Measurements from ENCODE around the gene EPHA3.

GRCh38 chr3:89440386-89440785, 333.0 kb downstream of the EPHA3 start:
- no peak for TF ChIP-seq ZNF561 (CRISPR knock-in tag; conservative IDR thresholded peaks at IDR 0.05)
- TF ChIP-seq, protein P1, sequence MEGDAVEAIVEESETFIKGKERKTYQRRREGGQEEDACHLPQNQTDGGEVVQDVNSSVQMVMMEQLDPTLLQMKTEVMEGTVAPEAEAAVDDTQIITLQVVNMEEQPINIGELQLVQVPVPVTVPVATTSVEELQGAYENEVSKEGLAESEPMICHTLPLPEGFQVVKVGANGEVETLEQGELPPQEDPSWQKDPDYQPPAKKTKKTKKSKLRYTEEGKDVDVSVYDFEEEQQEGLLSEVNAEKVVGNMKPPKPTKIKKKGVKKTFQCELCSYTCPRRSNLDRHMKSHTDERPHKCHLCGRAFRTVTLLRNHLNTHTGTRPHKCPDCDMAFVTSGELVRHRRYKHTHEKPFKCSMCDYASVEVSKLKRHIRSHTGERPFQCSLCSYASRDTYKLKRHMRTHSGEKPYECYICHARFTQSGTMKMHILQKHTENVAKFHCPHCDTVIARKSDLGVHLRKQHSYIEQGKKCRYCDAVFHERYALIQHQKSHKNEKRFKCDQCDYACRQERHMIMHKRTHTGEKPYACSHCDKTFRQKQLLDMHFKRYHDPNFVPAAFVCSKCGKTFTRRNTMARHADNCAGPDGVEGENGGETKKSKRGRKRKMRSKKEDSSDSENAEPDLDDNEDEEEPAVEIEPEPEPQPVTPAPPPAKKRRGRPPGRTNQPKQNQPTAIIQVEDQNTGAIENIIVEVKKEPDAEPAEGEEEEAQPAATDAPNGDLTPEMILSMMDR (IDR thresholded peaks at IDR 0.05 in 2 of 3, conservative IDR thresholded peaks at IDR 0.05 in 1 of 3; ENCODE audit: insufficient read depth in 2 of 3, low read depth in 1 of 3, low read length in 3 of 3): no peak
- TF ChIP-seq, protein P2, sequence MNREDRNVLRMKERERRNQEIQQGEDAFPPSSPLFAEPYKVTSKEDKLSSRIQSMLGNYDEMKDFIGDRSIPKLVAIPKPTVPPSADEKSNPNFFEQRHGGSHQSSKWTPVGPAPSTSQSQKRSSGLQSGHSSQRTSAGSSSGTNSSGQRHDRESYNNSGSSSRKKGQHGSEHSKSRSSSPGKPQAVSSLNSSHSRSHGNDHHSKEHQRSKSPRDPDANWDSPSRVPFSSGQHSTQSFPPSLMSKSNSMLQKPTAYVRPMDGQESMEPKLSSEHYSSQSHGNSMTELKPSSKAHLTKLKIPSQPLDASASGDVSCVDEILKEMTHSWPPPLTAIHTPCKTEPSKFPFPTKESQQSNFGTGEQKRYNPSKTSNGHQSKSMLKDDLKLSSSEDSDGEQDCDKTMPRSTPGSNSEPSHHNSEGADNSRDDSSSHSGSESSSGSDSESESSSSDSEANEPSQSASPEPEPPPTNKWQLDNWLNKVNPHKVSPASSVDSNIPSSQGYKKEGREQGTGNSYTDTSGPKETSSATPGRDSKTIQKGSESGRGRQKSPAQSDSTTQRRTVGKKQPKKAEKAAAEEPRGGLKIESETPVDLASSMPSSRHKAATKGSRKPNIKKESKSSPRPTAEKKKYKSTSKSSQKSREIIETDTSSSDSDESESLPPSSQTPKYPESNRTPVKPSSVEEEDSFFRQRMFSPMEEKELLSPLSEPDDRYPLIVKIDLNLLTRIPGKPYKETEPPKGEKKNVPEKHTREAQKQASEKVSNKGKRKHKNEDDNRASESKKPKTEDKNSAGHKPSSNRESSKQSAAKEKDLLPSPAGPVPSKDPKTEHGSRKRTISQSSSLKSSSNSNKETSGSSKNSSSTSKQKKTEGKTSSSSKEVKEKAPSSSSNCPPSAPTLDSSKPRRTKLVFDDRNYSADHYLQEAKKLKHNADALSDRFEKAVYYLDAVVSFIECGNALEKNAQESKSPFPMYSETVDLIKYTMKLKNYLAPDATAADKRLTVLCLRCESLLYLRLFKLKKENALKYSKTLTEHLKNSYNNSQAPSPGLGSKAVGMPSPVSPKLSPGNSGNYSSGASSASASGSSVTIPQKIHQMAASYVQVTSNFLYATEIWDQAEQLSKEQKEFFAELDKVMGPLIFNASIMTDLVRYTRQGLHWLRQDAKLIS (CRISPR knock-in tag; IDR thresholded peaks at IDR 0.05): no peak

Data from K562 (cell line).